GM23248 (cell line): ENCODE data around the gene EFCAB6.

Experiments used
- EZH2 ChIP-seq: fragments of 200-600 bp; sonication (generic); IDR thresholded peaks from 2 replicates; pipeline ENCODE4 v1.6.1; 2018; ENCODE audit warnings: antibody characterized with exemption, mild to moderate bottlenecking; ENCODE audit not compliant: insufficient read depth, poor library complexity, severe bottlenecking
- EZH2phosphoT487 ChIP-seq: fragments of 200-600 bp; sonication (generic); IDR thresholded peaks from 2 replicates; pipeline ENCODE4 v1.6.1; 2018; ENCODE audit warnings: antibody characterized with exemption, moderate library complexity, mild to moderate bottlenecking, low read depth; ENCODE audit not compliant: insufficient read depth

GRCh38 chr22:43835736-43836135 is 23.6 kb upstream of the EFCAB6 start:
- TF ChIP-seq EZH2phosphoT487 = no peak
- no peak for TF ChIP-seq EZH2
